IPS DF 4.7 (cell line): Measurements from ENCODE around the gene BMP8B.
"Not testable (repeated sequence)": the region's sequence is repeated elsewhere in the genome, so short reads cannot be mapped to it uniquely, and the experiment has no call there.

ENCODE experiments used
- DNase-seq: peaks from one replicate; pipeline ENCODE4 v3.0.0-alpha.2; 2013; ENCODE audit warnings: low spot score; ENCODE audit errors: extremely low read depth

Gene BMP8B

GRCh38 chr1:39812913-39813312 is 24.2 kb upstream of the BMP8B start:
- no peak for DNase-seq

DNA sequence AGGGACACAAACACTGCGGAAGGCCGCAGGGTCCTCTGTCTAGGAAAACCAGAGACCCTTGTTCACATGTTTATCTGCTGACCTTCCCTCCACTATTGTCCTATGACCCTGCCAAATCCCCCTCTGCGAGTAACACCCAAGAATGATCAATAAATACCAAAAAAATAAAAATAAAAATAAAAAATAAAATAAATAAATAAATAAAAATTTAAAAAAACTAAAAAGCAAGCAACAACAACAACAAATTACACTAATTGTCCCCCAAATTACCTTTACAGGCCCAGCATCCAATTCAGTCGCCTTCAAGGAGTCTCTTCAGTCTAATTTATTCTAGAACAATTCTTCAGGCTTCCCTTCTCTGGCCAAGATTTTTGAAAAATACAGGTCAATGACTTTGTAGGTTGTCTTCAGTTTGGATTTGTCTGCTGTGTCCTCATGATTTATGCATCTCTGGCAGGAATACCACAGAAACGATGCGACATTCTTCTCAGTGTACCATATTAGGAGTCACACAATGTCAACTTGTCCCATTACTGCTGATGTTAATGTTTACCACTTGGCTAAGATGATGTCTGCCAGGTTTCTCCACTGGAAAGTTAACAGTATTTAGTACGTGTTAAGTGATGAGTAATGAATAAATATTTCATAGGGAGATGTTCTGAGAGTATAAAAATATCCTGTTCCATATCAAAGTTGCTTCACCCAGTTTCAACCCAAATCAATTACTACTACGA is 20.3 kb upstream of the BMP8B start:
- DNase-seq = no peak

DNA sequence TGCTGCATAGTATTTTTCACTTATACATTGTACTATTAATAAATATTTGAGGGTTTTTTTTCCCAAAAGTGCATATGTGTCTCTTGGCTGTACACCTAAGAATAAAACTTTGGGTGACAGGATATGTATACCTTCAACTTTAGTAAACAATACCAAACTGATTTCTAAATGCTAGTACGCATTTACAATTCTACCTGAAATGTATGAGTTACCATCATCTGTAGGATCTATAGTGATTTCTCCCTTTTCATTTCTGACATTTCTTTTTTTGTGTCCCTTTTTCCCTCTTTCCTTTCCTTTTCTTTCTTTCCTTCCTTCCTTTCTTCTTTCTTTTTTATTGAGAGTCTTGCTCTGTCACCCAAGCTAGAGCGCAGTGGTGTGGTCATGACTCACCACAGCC is 16.7 kb upstream of the BMP8B start:
- DNase-seq = no peak

DNA sequence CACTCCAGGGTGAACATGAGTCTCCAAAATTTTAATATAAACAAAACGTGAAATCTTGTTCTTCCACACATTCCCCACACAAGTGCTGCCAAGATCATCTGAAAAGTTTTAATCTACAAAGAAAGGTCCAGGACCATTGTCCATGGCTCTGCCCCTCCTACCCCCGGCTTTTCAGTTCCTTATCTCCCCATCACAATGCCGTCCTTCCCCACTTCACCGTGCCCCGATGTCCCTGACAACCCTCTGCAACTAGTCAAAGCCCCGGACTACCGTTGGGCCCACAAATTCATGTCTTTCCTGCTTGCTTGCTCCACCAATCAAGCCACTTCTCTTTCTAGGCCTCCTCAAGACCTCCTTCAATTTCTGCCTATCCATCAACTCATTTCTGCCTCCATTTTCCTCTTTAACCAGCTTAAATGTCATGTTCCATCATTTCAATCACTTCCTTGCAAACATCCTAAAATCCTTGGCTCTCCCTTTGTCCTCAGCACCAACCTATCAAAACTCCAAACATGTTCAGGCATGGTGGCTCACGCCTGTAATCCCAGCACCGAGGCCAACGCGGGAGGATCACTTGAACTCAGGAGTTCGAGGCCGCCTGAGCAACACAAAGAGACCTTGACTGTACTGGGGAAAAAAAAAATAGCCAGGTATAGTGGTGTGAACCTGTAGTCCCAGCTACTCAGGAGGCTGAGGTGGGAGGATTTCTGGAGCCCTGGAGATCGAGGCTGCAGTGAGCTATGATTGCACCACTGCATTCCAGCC is 14.0 kb upstream of the BMP8B start:
- DNase-seq = no peak

DNA sequence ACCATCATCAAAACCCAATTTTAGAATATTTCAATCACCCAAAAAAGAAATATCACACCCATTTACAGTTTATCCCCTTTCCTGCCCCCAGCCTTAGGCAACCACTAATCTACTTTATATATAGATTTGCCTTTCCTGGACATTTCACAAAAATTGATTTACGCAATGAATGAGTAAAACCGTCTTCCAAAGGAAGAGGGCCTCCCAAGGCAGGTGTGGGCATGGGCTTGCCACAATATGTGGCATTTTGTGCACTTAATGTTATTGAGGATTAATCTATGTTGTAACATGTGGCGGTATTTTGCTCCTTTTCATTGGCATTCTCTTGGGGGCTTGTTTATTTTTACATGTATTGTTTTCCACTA is 11.8 kb upstream of the BMP8B start:
- no peak for DNase-seq

DNA sequence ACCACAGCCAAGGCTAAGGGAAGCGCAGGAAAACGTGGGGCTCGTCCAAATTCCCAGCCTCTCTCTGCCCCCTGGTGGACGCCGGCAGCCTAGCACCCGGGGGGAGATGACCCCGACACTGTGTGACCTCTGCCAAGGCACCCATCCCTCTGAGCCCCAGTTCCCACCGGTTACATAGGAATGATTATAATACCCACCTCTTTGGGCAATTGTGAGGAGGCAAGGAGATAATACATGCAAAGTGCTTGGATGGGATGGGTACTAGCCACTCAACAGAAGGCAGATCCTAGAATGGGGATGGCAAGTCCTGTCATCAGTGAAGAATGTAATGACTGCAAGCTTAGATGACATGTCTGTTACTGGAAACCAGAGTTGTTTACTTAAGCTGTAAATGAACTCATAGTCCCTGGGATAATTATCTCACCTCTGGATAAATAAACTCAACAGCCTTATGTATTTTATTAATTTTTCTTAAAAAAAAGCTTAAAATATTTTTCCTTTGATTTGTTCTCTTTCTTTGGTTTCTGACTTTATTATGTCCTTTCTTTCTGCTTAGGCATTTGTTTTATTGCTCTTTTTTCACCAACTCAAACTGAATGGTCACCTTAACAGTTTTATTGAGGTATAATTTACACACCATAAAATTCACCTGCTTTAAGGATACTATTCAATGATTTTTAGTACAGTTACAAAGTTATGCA is 11.3 kb upstream of the BMP8B start:
- no peak for DNase-seq

GRCh38 chr1:39798859-39799769 is 10.4 kb upstream of the BMP8B start:
- not testable (repeated sequence) for DNase-seq

DNA sequence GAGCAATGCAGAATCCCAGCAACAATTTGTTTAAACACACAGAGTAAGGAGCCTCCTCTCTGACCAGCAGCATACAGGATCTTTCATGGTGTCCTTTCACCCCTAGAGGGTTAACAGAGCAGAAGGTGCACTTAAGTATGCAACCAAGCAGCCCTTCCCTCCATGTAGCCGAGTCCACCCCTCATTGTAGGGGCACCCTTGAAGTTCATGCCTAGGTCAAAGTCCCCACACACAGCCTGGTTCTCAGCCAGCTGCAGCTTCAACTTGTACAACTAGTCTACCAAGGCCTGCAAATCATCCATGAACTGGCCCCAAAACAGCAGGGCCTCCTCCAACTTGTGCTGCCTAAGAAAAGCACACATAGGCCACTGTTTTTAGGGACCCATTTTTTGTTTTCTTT is 7.0 kb upstream of the BMP8B start:
- DNase-seq = no peak

GRCh38 chr1:39791838-39792237 is 3.2 kb upstream of the BMP8B start:
- no peak for DNase-seq

- no peak for DNase-seq
These were observed 976 bp upstream of the BMP8B start for GRCh38 chr1:39789571-39790110.

DNA sequence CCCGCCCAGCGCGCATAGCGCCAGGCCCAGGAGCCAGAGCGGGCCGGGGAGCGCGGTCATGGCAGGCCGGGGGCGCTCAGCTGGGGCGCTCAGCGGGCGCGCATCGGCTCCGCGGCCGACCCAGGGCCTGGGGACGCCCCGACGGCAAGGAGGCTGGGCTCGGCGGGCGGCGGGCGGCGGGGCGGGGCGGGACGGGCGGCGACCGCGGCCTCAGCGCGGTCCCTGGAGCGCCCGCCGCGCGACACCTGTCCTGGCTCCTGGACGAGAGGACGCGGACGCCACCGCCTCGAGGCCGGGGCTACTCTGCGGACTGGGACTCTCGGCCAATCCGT is 273 bp downstream of the BMP8B start:
- DNase-seq = no peak

DNA sequence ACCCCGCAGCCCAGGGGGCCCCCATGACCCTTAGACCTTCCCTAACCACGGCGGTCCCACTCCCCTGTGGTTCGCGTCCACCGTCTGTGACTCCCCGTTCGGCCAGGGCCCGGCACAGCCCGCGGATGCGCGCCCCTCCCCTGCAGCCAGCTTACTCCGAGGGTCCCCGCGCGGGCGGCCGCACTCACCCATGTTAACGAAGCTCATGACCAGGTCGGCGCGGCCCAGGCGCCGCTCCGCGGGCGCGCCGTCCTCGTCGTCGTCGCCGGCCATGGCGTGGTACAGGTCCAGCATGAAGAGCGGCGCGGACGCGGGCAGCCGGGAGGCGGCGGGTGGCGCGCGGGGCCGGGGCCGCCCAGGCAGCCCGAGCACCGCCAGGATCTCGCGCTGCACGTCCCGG is 701 bp downstream of the BMP8B start:
- not testable (repeated sequence) for DNase-seq

GRCh38 chr1:39787468-39787867 is 1.2 kb downstream of the BMP8B start:
- DNase-seq = no peak

DNA sequence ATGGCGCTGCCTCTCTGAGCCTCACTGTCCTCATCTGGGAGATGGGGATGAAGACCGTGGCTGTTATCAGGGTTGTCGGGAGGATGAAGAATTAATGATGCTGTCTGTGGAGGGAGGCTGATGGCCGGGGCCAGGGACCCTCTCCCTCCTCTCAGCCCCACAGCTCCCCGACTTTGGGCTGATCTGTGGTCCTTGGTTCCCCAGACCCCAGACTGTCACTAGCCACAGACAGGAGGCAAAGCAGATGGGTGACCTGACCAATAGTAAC is 1.6 kb downstream of the BMP8B start:
- DNase-seq = not testable (repeated sequence)

DNA sequence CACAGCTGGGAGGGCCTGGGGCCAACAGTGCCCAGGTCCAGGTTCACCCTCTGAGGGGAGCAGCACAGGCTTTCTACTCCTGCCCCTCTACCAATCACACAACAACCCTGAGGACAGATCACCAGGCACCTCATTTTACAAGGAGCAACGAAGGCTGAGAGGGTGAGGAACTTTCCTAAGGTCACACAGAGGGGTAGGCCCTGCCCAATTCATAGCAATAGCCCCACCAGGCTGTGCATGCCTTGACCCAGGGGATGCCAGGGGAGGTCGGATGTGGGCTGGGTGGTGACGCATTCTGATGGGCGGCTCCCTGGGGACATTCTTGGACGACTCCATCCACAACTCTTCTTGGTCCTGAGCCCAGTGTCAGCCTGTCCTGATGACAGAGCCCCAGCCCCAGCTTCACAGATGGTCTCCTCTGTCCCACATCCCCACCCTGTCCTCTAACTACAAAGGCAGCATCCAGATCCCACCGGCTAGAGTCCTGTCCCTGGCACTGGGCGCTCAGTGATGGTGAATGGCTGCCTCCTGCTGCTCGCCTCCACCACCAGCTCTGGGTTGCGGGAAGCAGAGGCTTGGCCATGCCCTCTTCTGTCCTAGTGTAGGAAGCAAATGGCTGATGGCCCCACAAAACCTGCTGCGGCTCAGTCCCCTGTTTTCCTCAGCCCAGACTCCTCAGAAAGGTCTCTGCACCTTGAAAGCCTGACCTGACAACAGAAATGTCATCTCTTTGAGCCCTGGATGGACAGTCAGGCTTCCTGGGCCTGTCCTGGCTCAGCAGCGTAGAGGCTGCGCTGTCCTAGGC is 2.2 kb downstream of the BMP8B start:
- DNase-seq = not testable (repeated sequence)

DNA sequence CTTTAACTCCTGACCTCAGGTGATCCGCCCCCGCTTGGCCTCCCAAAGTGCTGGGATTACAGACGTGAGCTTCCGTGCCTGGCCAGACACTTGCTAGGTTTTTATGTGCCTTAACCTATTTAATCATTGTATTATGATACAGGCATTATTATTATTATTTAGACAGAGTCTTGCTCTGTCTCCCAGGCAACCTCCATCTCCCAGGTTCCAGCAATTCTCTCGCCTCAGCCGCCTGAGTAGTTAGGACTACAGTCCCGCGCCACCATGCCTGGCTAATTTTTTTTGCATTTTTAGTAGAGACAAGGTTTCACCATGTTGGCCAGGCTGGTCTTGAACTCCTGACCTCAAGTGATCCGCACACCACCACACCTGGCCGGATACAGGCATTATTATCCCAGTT is 6.0 kb downstream of the BMP8B start:
- not testable (repeated sequence) for DNase-seq

DNA sequence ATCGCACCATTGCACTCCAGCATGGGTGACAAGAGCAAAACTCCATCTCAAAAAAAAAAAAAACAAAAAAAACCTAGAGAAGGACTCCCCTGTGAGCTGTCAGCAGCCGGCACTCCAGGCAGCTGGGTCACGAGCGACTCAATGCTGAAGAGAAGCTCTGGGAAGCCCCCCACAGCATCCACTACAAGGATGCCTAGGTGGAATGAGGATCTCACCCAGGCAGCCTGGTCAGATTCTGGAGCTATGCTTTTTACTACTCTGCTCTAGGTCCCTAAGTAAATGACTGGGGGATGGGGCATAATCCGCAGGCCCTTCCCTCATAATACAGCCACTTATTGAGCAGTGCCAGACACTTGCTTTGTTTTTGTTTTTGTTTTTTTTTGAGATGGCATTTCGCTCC is 6.6 kb downstream of the BMP8B start:
- DNase-seq = no peak

DNA sequence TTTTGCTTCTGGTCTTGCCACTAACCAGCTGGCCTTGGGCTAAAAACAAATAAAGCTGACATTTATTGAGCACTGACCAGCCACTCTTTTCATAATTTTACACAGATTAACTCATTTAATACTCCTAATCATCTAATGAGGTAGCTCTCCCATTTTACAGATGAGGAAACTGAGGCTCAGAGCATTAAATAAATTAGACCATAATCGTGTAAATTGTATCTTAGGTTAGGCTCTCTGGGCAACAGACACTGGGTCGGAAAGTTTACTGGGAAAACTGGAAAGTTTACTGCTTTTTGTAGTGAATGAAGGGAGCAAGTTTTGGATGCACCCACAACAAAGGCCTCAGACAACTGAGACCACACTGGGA is 7.3 kb downstream of the BMP8B start:
- no peak for DNase-seq

DNA sequence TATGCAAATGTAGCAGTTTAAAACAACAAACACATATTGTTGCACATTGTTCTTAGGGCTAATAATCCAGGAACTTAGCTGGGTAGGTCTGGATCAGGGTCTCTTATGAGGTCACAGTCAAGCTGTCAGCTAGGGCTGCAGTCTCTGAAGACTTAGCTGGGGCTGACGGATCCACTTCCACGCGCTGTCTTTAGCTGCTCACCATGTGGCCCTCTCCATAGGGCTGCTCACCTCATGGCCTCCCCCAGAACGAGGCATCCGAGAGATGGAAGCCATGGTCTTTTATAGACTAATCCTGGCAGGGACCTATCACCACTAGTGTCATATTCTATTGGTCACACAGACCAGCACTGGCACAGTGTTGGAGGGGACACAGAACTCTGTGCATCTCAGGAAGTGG is 8.8 kb downstream of the BMP8B start:
- no peak for DNase-seq

DNA sequence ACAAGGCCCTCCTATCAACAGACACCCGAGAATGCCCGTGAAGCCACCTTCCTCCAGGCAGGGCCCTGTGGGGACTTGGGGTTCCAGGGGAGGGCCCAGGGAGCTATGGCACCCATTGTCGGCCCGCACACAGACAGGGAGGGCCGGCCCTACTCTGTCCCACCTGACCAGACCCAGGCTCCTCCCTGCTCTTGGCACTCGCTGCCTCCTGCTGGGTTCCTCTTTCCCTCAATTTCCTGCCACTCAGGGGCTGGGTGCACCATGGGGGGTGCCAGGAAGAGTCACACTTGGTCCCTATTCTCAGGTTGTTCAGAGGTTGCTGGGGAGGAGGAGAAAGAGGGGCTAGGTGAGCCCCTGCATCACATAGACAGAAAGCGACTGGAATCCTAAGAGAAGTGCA is 9.5 kb downstream of the BMP8B start:
- no peak for DNase-seq
